ENCODE measurements around the gene NAIF1. TPM values are rescaled to one million over a fixed set of nuclear protein-coding genes. Genes with fewer than 3 reads are reported as not detected.

The NAIF1 gene
- total RNA-seq, 1 experiment from 2014 or later = 12.4 TPM

DNA sequence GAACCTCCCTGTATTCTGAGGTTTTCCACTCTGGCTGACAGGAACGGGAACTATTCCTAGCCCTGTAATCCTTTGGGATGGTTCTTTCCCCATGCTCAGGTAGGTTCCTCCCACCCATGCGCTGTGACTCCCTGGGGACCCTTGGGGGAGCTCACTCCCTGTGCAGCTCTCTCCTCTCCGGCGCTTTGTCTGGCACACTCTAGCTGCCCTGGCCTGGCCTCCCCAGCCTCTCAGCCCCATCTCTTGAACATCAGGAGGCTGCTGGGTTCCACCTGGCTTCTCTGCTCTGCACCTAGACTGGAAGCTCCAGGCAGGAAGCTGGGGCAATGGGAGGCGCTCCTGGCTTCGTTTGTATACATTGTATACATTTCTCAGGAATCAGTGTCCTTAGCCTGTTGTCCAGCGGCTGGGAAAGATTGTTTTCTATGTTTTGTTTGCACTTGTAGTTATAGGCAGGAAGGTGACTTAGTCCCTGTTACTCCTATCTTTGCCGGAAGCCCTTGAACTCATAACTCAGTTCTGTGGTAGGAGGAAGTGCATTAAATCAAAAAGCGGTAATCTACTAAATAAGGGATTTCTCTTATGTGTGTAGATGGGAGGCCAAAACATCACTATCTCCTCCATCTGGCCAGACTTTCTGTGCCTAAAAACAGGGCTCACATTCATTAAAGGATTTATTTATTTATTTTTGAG is 21.3 kb upstream of the NAIF1 start:
- no peaks in the 10 kb centered on the region for H3K36me3 Mint-ChIP-seq
- no peak overlapping the region for H3K4me3 Mint-ChIP-seq
- no peaks in the 10 kb centered on the region for H3K27me3 Mint-ChIP-seq (ENCODE audit: low read depth)
- H3K4me1 Mint-ChIP-seq = peaks cover 17% of the 10 kb centered on the region
- ATAC-seq (no peak), DNase-seq (ENCODE audit: low spot score) (no peak)
- POLR2A ChIA-PET = no interaction called here
- TF ChIP-seq ZNF416 (CRISPR knock-in tag; IDR thresholded peaks at IDR 0.05) (no peak), E2F5 (CRISPR knock-in tag; IDR thresholded peaks at IDR 0.05) (no peak), ZNF425 (CRISPR knock-in tag; conservative IDR thresholded peaks at IDR 0.05) (no peak), NR1H2 (CRISPR knock-in tag; IDR thresholded peaks at IDR 0.05) (no peak), ZNF219 (CRISPR knock-in tag; IDR thresholded peaks at IDR 0.05; ENCODE audit: borderline replicate concordance) (no peak), KAT7 (CRISPR knock-in tag; IDR thresholded peaks at IDR 0.05; ENCODE audit: borderline replicate concordance) (no peak), ZNF671 (CRISPR knock-in tag; IDR thresholded peaks at IDR 0.05) (no peak), NR2C2 (CRISPR knock-in tag; IDR thresholded peaks at IDR 0.05) (no peak), PRDM15 (CRISPR knock-in tag; IDR thresholded peaks at IDR 0.05) (no peak)
- TF ChIP-seq, protein P1, sequence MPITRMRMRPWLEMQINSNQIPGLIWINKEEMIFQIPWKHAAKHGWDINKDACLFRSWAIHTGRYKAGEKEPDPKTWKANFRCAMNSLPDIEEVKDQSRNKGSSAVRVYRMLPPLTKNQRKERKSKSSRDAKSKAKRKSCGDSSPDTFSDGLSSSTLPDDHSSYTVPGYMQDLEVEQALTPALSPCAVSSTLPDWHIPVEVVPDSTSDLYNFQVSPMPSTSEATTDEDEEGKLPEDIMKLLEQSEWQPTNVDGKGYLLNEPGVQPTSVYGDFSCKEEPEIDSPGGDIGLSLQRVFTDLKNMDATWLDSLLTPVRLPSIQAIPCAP (CRISPR knock-in tag; IDR thresholded peaks at IDR 0.05) = no peak
- TF ChIP-seq, protein P2, sequence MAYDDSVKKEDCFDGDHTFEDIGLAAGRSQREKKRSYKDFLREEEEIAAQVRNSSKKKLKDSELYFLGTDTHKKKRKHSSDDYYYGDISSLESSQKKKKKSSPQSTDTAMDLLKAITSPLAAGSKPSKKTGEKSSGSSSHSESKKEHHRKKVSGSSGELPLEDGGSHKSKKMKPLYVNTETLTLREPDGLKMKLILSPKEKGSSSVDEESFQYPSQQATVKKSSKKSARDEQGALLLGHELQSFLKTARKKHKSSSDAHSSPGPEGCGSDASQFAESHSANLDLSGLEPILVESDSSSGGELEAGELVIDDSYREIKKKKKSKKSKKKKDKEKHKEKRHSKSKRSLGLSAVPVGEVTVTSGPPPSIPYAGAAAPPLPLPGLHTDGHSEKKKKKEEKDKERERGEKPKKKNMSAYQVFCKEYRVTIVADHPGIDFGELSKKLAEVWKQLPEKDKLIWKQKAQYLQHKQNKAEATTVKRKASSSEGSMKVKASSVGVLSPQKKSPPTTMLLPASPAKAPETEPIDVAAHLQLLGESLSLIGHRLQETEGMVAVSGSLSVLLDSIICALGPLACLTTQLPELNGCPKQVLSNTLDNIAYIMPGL (CRISPR knock-in tag; IDR thresholded peaks at IDR 0.05) = no peak
- TF ChIP-seq, protein P3, sequence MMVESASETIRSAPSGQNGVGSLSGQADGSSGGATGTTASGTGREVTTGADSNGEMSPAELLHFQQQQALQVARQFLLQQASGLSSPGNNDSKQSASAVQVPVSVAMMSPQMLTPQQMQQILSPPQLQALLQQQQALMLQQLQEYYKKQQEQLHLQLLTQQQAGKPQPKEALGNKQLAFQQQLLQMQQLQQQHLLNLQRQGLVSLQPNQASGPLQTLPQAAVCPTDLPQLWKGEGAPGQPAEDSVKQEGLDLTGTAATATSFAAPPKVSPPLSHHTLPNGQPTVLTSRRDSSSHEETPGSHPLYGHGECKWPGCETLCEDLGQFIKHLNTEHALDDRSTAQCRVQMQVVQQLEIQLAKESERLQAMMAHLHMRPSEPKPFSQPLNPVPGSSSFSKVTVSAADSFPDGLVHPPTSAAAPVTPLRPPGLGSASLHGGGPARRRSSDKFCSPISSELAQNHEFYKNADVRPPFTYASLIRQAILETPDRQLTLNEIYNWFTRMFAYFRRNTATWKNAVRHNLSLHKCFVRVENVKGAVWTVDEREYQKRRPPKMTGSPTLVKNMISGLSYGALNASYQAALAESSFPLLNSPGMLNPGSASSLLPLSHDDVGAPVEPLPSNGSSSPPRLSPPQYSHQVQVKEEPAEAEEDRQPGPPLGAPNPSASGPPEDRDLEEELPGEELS (CRISPR knock-in tag; IDR thresholded peaks at IDR 0.05) = no peak
- H3K9me3 Mint-ChIP-seq = no peaks in the 10 kb centered on the region
- no peak overlapping the region for H3K27ac Mint-ChIP-seq
- CTCF ChIA-PET = interaction anchor here (0.7 to 1.7 kb wide), 5 partner anchors 10 to 145 kb away, joined by 3 to 8 read pairs (median 5); no protein-coding TSS in a partner anchor

- CTCF ChIA-PET = interaction anchor here (1.1 to 1.7 kb wide), 5 partner anchors 11 to 144 kb away, joined by 3 to 8 read pairs (median 5); no protein-coding TSS in a partner anchor
- H3K4me1 Mint-ChIP-seq = peaks cover 18% of the 10 kb centered on the region
- no peaks in the 10 kb centered on the region for H3K9me3 Mint-ChIP-seq
- ATAC-seq = no peak
- no peak overlapping the region for H3K27ac Mint-ChIP-seq
- no peak overlapping the region for H3K4me3 Mint-ChIP-seq
- H3K27me3 Mint-ChIP-seq (ENCODE audit: low read depth) = no peaks in the 10 kb centered on the region
- DNase-seq (ENCODE audit: low spot score) = no peak
- H3K36me3 Mint-ChIP-seq = no peaks in the 10 kb centered on the region
- POLR2A ChIA-PET = no interaction called here
- TF ChIP-seq, protein P4, sequence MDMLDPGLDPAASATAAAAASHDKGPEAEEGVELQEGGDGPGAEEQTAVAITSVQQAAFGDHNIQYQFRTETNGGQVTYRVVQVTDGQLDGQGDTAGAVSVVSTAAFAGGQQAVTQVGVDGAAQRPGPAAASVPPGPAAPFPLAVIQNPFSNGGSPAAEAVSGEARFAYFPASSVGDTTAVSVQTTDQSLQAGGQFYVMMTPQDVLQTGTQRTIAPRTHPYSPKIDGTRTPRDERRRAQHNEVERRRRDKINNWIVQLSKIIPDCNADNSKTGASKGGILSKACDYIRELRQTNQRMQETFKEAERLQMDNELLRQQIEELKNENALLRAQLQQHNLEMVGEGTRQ (CRISPR knock-in tag; IDR thresholded peaks at IDR 0.05) = no peak
- TF ChIP-seq E2F5 (CRISPR knock-in tag; IDR thresholded peaks at IDR 0.05) = no peak
- TF ChIP-seq, protein P5, sequence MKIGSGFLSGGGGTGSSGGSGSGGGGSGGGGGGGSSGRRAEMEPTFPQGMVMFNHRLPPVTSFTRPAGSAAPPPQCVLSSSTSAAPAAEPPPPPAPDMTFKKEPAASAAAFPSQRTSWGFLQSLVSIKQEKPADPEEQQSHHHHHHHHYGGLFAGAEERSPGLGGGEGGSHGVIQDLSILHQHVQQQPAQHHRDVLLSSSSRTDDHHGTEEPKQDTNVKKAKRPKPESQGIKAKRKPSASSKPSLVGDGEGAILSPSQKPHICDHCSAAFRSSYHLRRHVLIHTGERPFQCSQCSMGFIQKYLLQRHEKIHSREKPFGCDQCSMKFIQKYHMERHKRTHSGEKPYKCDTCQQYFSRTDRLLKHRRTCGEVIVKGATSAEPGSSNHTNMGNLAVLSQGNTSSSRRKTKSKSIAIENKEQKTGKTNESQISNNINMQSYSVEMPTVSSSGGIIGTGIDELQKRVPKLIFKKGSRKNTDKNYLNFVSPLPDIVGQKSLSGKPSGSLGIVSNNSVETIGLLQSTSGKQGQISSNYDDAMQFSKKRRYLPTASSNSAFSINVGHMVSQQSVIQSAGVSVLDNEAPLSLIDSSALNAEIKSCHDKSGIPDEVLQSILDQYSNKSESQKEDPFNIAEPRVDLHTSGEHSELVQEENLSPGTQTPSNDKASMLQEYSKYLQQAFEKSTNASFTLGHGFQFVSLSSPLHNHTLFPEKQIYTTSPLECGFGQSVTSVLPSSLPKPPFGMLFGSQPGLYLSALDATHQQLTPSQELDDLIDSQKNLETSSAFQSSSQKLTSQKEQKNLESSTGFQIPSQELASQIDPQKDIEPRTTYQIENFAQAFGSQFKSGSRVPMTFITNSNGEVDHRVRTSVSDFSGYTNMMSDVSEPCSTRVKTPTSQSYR (CRISPR knock-in tag; IDR thresholded peaks at IDR 0.05) = no peak
- TF ChIP-seq EMX1 (CRISPR knock-in tag; IDR thresholded peaks at IDR 0.05) = no peak
- TF ChIP-seq KAT7 (CRISPR knock-in tag; IDR thresholded peaks at IDR 0.05; ENCODE audit: borderline replicate concordance) = no peak
- no peak for TF ChIP-seq JAZF1 (CRISPR knock-in tag; IDR thresholded peaks at IDR 0.05)
- TF ChIP-seq ZBTB21 (CRISPR knock-in tag; IDR thresholded peaks at IDR 0.05; ENCODE audit: borderline replicate concordance) = no peak
Observed at GRCh38 chr9:128087262-128087661, 20.1 kb upstream of the NAIF1 start.
